ENCODE results near the gene ZBTB9.

ZBTB9 gene

GRCh38 chr6:33410711-33411631, 43.4 kb upstream of the ZBTB9 start, which contains the start of gene PHF1 (continued):
- TF ChIP-seq TRIM28 (IDR thresholded peaks at IDR 0.05; ENCODE audit: borderline replicate concordance, low read length) = no peak
- no peak for TF ChIP-seq ZNF580 (tag by site-specific recombination; IDR thresholded peaks at IDR 0.05)
- no peak for TF ChIP-seq ZNF391 (tag by site-specific recombination; IDR thresholded peaks at IDR 0.05; ENCODE audit: borderline replicate concordance, low read depth)
- no peak for TF ChIP-seq ZNF133 (tag by site-specific recombination; IDR thresholded peaks at IDR 0.05)
- TF ChIP-seq PRDM10 (tag by site-specific recombination; IDR thresholded peaks at IDR 0.05) = peak; percentile 98
- no peak for TF ChIP-seq ZNF26 (tag by site-specific recombination; IDR thresholded peaks at IDR 0.05)
- TF ChIP-seq ZNF664 (tag by site-specific recombination; IDR thresholded peaks at IDR 0.05) = no peak
- peak; percentile 53; the same call in 1 of the 2 replicates for TF ChIP-seq EGR2 (tag by site-specific recombination; IDR thresholded peaks at IDR 0.05; ENCODE audit: low read depth)
- TF ChIP-seq ZNF639 (tag by site-specific recombination; IDR thresholded peaks at IDR 0.05) = no peak
- TF ChIP-seq ZNF324 (tag by site-specific recombination; IDR thresholded peaks at IDR 0.05) = no peak
- no peak for TF ChIP-seq FEZF1 (tag by site-specific recombination; IDR thresholded peaks at IDR 0.05)
- TF ChIP-seq ZNF521 (tag by site-specific recombination; IDR thresholded peaks at IDR 0.05) = no peak
- no peak for TF ChIP-seq ZNF558 (tag by site-specific recombination; IDR thresholded peaks at IDR 0.05)
- TF ChIP-seq SCRT2 (tag by site-specific recombination; IDR thresholded peaks at IDR 0.05) = no peak
- TF ChIP-seq ZNF223 (tag by site-specific recombination; IDR thresholded peaks at IDR 0.05) = no peak
- TF ChIP-seq BCL11A (tag by site-specific recombination; IDR thresholded peaks at IDR 0.05; ENCODE audit: low read depth) = no peak
- TF ChIP-seq PATZ1 (tag by site-specific recombination; IDR thresholded peaks at IDR 0.05) = peak; percentile 39
- TF ChIP-seq KLF9 (tag by site-specific recombination; IDR thresholded peaks at IDR 0.05; ENCODE audit: low read depth) = peak; percentile 63
- TF ChIP-seq ZNF560 (tag by site-specific recombination; IDR thresholded peaks at IDR 0.05; ENCODE audit: borderline replicate concordance) = no peak
- TF ChIP-seq ZNF768 (tag by site-specific recombination; IDR thresholded peaks at IDR 0.05) = no peak
- TF ChIP-seq ZNF121 (tag by site-specific recombination; IDR thresholded peaks at IDR 0.05) = no peak
- TF ChIP-seq WT1 (tag by site-specific recombination; IDR thresholded peaks at IDR 0.05) = peak; percentile 36; the same call in 1 of the 2 replicates
- TF ChIP-seq ZBTB8A (tag by site-specific recombination; IDR thresholded peaks at IDR 0.05) = 0 out of 2 replicates have a peak, but pooled peaks have one; percentile 15
- no peak for TF ChIP-seq ZNF248 (tag by site-specific recombination; IDR thresholded peaks at IDR 0.05)
- TF ChIP-seq GLI2 (tag by site-specific recombination; IDR thresholded peaks at IDR 0.05; ENCODE audit: borderline replicate concordance, low read depth) = no peak
- no peak for TF ChIP-seq RBAK (tag by site-specific recombination; IDR thresholded peaks at IDR 0.05)
- peak; percentile 87 for TF ChIP-seq GLIS2 (tag by site-specific recombination; IDR thresholded peaks at IDR 0.05)
- peak; percentile 87 for TF ChIP-seq ZNF398 (tag by site-specific recombination; IDR thresholded peaks at IDR 0.05)
- no peak for TF ChIP-seq ZNF544 (tag by site-specific recombination; IDR thresholded peaks at IDR 0.05)
- no peak for TF ChIP-seq ZFP3 (tag by site-specific recombination; IDR thresholded peaks at IDR 0.05; ENCODE audit: low read depth)
